Lung (tissue), 12 donors: Measurements from ENCODE around the gene XYLT1. TPM values are rescaled to one million over a fixed set of nuclear protein-coding genes. Genes with fewer than 3 reads are reported as not detected.
A peak's percentile ranks its signal among the peaks of the same experiment; 100 is the strongest.

Source experiments
- ATAC-seq: fragments of 200-7000 bp; cut with Tn5 transposase; one replicate; pipeline ENCODE4 v1.9.1; 2020; ENCODE audit warnings: moderate number of reproducible peaks; ENCODE audit not compliant: insufficient read depth, low FRiP score
- DNase-seq, 3 donors: peaks; one replicate each; pipeline ENCODE4 v3.0.0-alpha.2; 2013 to 2017
- H3K27ac ChIP-seq, 2 donors: one replicate each; pipeline ENCODE4 v1.5.1; 2013; ENCODE audit warnings: mild to moderate bottlenecking in 2 of 2, moderate library complexity in 2 of 2, control low read depth in 1 of 2, inconsistent platforms in 1 of 2, low read depth in 1 of 2, low read length in 1 of 2
- H3K27me3 ChIP-seq, 3 donors: one replicate each; pipeline ENCODE4 v1.5.1; 2013; ENCODE audit warnings: low read length in 2 of 3; ENCODE audit not compliant: control insufficient read depth in 3 of 3, insufficient read depth in 3 of 3
- H3K36me3 ChIP-seq, 4 donors: one replicate each; pipeline ENCODE4 v1.5.1; 2013; ENCODE audit warnings: low read length in 4 of 4, mild to moderate bottlenecking in 1 of 4, moderate library complexity in 1 of 4; ENCODE audit not compliant: control insufficient read depth in 4 of 4, insufficient read depth in 4 of 4
- H3K4me1 ChIP-seq, 5 donors: one replicate each; pipeline ENCODE4 v1.5.1; 2013; ENCODE audit warnings: low read length in 5 of 5, mild to moderate bottlenecking in 2 of 5, moderate library complexity in 1 of 5; ENCODE audit not compliant: control insufficient read depth in 5 of 5, insufficient read depth in 5 of 5
- H3K4me3 ChIP-seq: one replicate; pipeline ENCODE4 v1.5.1; 2013; ENCODE audit warnings: mild to moderate bottlenecking, control low read depth, moderate library complexity
- H3K9ac ChIP-seq, 2 donors: one replicate each; pipeline ENCODE4 v1.5.1; 2013; ENCODE audit warnings: low read length in 2 of 2, control low read depth in 1 of 2; ENCODE audit not compliant: insufficient read depth in 1 of 2
- H3K9me3 ChIP-seq, 4 donors: one replicate each; pipeline ENCODE4 v1.5.1; 2013; ENCODE audit warnings: low read length in 3 of 4, mild to moderate bottlenecking in 1 of 4, moderate library complexity in 1 of 4; ENCODE audit not compliant: control insufficient read depth in 4 of 4, insufficient read depth in 3 of 4
- CTCF ChIP-seq: IDR thresholded peaks from 2 replicates; pipeline ENCODE4 v1.5.1; 2012; ENCODE audit warnings: mild to moderate bottlenecking; ENCODE audit errors: control extremely low read depth, extremely low read depth
- WGBS, 2 donors: extraction: QIAGEN DNeasy Blood & Tissue Kit; methylation state at CpG; one replicate each; pipeline ENCODE4 v1.1.7; 2013; 5-methylcytosine and 5-hydroxymethylcytosine counted together
- polyA plus RNA-seq, 2 donors: library from polyadenylated mRNA; stranded (reverse); fragments of 200-250 nt; gene quantifications; one replicate each; pipeline ENCODE4 v1.2.1, GENCODE V29; 2013
- total RNA-seq, 2 donors: library from RNA; depleted of rRNA in 1 of 2; stranded (reverse); fragments of >200 nt in 1 of 2; gene quantifications; one replicate each; pipeline ENCODE4 v1.2.1, GENCODE V29; 2014 to 2021
- donor health status: control.
- donor health status: control.
- donor health status: Bipolar disorder and iron deficiency.
- donor health status: healthy.
- donor health status: DM: yes; HTN: yes; CAD: no.

XYLT1 gene
- total and polyA plus RNA-seq, 4 donors = 1.4 to 11.5 (median 6.9) TPM

- whole genome bisulfite sequencing, 2 donors = 64 to 93% methylated on average over 4 of the region's 4 CpGs
- H3K4me3 ChIP-seq = no peak overlapping the region
- peaks cover 0 to 8% (median 0%) of the 10 kb centered on the region in 5 donors for H3K4me1 ChIP-seq
- no peak overlapping the region for H3K9ac ChIP-seq
- no peaks in the 10 kb centered on the region for H3K27me3 ChIP-seq
- H3K36me3 ChIP-seq = no peaks in the 10 kb centered on the region
- TF ChIP-seq CTCF = no peak
- peaks cover 0 to 2% (median 0%) of the 10 kb centered on the region in 4 donors for H3K9me3 ChIP-seq
- H3K27ac ChIP-seq = no peak overlapping the region
- no peak for DNase-seq
- ATAC-seq = no peak
Measured at GRCh38 chr16:17440131-17440530, 30.6 kb downstream of the XYLT1 start.

GRCh38 chr16:17439580-17439979 lies 31.2 kb downstream of the XYLT1 start:
- TF ChIP-seq CTCF = no peak
- no peaks in the 10 kb centered on the region for H3K36me3 ChIP-seq
- H3K9me3 ChIP-seq = peaks cover 0 to 2% (median 0%) of the 10 kb centered on the region in 4 donors
- H3K27me3 ChIP-seq = no peaks in the 10 kb centered on the region
- 45 to 73% methylated on average over 3 of the region's 3 CpGs for WGBS, 2 donors
- no peak overlapping the region for H3K27ac ChIP-seq
- ATAC-seq = no peak
- DNase-seq = no peak
- no peak overlapping the region for H3K9ac ChIP-seq
- peaks cover 0 to 8% (median 0%) of the 10 kb centered on the region in 5 donors for H3K4me1 ChIP-seq
- no peak overlapping the region for H3K4me3 ChIP-seq

GRCh38 chr16:17437981-17438380 lies 32.8 kb downstream of the XYLT1 start:
- no peak overlapping the region for H3K9ac ChIP-seq
- no peak for TF ChIP-seq CTCF
- H3K4me1 ChIP-seq = peaks cover 0 to 21% (median 10%) of the 10 kb centered on the region in 5 donors
- 60 to 76% methylated on average over 5 of the region's 5 CpGs for WGBS, 2 donors
- peaks cover 0 to 2% (median 0%) of the 10 kb centered on the region in 4 donors for H3K9me3 ChIP-seq
- H3K27ac ChIP-seq = no peak overlapping the region
- H3K36me3 ChIP-seq = no peaks in the 10 kb centered on the region
- DNase-seq (no peak), ATAC-seq (no peak)
- H3K27me3 ChIP-seq = no peaks in the 10 kb centered on the region
- H3K4me3 ChIP-seq = no peak overlapping the region

GRCh38 chr16:17437127-17437720 lies 33.5 kb downstream of the XYLT1 start:
- 58 to 78% methylated on average over 13 of the region's 13 CpGs for WGBS, 2 donors

More at GRCh38 chr16:17437127-17437720, 33.5 kb downstream of the XYLT1 start:
- Histone ChIP-seq H3K27ac (no peak overlapping the region), H3K4me3 (no peak overlapping the region), H3K9me3 (peaks cover 0 to 2% (median 0%) of the 10 kb centered on the region in 4 donors), H3K27me3 (no peaks in the 10 kb centered on the region), H3K4me1 (peaks cover 0 to 23% (median 10%) of the 10 kb centered on the region in 5 donors), H3K9ac (no peak overlapping the region), H3K36me3 (no peaks in the 10 kb centered on the region)
- no peak for TF ChIP-seq CTCF
- DNase-seq (peak; percentile 31 to 57 (median 56)), ATAC-seq (no peak)
